Adrenal gland (tissue), 12 donors: ENCODE data around the gene MET. TPM values are rescaled to one million over a fixed set of nuclear protein-coding genes. Genes with fewer than 3 reads are reported as not detected.

Experiments
- DNase-seq, 7 donors: peaks; one replicate each; pipeline ENCODE4 v3.0.0-alpha.2; 2019 to 2020
- H3K27ac ChIP-seq, 5 donors: fragments of 200-600 bp; sonication (generic) in 4 of 5; 1 replicate in 3 of 5; 2 replicates in 2 of 5; pipeline versions ENCODE4 v1.5.1 to v1.8.0; 2016 to 2020; ENCODE audit warnings: mild to moderate bottlenecking in 1 of 5
- H3K27me3 ChIP-seq: fragments of 200-600 bp; 2 replicates; pipeline ENCODE4 v1.8.0; 2021
- H3K36me3 ChIP-seq, 2 donors: fragments of 200-600 bp; replicated peaks in 1 of 2; 1 replicate in 1 of 2; 2 replicates in 1 of 2; pipeline versions ENCODE4 v1.5.1 to v1.8.0; 2018 to 2022
- H3K4me1 ChIP-seq, 2 donors: fragments of 200-600 bp; replicated peaks in 1 of 2; 1 replicate in 1 of 2; 2 replicates in 1 of 2; pipeline versions ENCODE4 v1.5.1 to v1.8.0; 2018 to 2021
- H3K4me3 ChIP-seq, 4 donors: fragments of 200-600 bp; sonication (generic) in 3 of 4; one replicate each; pipeline ENCODE4 v1.5.1; 2016 to 2018
- H3K9me3 ChIP-seq, 3 donors: fragments of 200-600 bp; sonication (generic) in 1 of 3; replicated peaks in 1 of 3; 1 replicate in 2 of 3; 2 replicates in 1 of 3; pipeline versions ENCODE4 v1.5.1 to v1.8.0; 2016 to 2021
- CTCF ChIP-seq, 6 experiments: fragments of 450-650 bp in 4 of 6; fragments of 200-600 bp in 2 of 6; sonication (generic) in 1 of 6; IDR thresholded peaks; 1 replicate in 5 of 6; 2 replicates in 1 of 6; pipeline versions ENCODE4 v1.5.1 to v1.8.0; 2016 to 2021; ENCODE audit warnings: antibody characterized with exemption in 6 of 6, mild to moderate bottlenecking in 2 of 6, moderate library complexity in 1 of 6
- POLR2A ChIP-seq, 2 donors: fragments of 450-650 bp; IDR thresholded peaks; one replicate each; pipeline ENCODE4 v1.6.1; 2017; ENCODE audit warnings: antibody characterized with exemption in 2 of 2, mild to moderate bottlenecking in 2 of 2, moderate library complexity in 1 of 2
- WGBS, 4 donors: extraction: QIAGEN DNeasy Blood & Tissue Kit in 2 of 4; methylation state at CpG; one replicate each; pipeline versions ENCODE4 v1.1.5 to v1.1.7; 2013 to 2017; 5-methylcytosine and 5-hydroxymethylcytosine counted together
- intact Hi-C, 2 donors: fragments of 100-400 bp; cut with DNase I; formaldehyde crosslinking; loops; one replicate each; pipeline versions ENCODE4 v1.14.1 to v1.15.0; 2022 to 2023
- polyA plus RNA-seq, 3 donors: library from polyadenylated mRNA; stranded (reverse); fragments of 200-250 nt in 2 of 3; fragments of 350-450 nt in 1 of 3; fragmentation: Illumina TruSeq in 1 of 3; extraction: RNeasy Lipid Tissue Mini Kit (QIAGEN cat#74804) in 1 of 3; gene quantifications; one replicate each; pipeline ENCODE4 v1.2.3, GENCODE V29; 2013 to 2014
- total RNA-seq, 9 donors: library from RNA; depleted of rRNA in 4 of 9; stranded (reverse); fragments of >200 nt in 4 of 9; fragments of 120-200 nt in 1 of 9; fragmentation: NEBNext Ultra II Directional in 1 of 9; extraction: Animal tissue kit (Norgen Biotek cat#: 25700) in 1 of 9; gene quantifications; one replicate each; pipeline versions ENCODE4 v1.1.0 to v1.2.4, GENCODE V29; 2013 to 2023
- donor health status: healthy with polysubstance abuse.
- donor health status: Bipolar disorder and iron deficiency.
- donor health status: DM: yes; HTN: yes; CAD: no.
- donor health status: DM: no; HTN: no; CAD: no.
- donor health status: DM: no; HTN: no; CAD: no.
- donor health status: DM: yes; HTN: yes; CAD: no.

The MET gene
- total and polyA plus RNA-seq, 12 donors, result 0.55 to 2.3 (median 0.79) TPM

- intact Hi-C loops, result no loop called here
- H3K27me3 ChIP-seq, result no peaks in the 10 kb centered on the region
- DNase-seq, result no peak
- H3K9me3 ChIP-seq, result no peaks in the 10 kb centered on the region
- H3K4me3 ChIP-seq, result no peak overlapping the region
- TF ChIP-seq POLR2A (IDR thresholded peaks at IDR 0.05) (no peak), CTCF (IDR thresholded peaks at IDR 0.05) (no peak)
- no peaks in the 10 kb centered on the region for H3K4me1 ChIP-seq
- H3K27ac ChIP-seq, result no peak overlapping the region
- WGBS, 4 donors, result 82 to 92% (median 84%) methylated on average over 3 of the region's 3 CpGs
- H3K36me3 ChIP-seq, result no peaks in the 10 kb centered on the region
These were observed 107.9 kb downstream of the MET start for GRCh38 chr7:116779931-116780330.

- intact Hi-C loops, result no loop called here
- WGBS, 4 donors, result 63 to 93% (median 67%) methylated on average over 1 of the region's 1 CpG
- no peak overlapping the region for H3K4me3 ChIP-seq
- H3K36me3 ChIP-seq, result no peaks in the 10 kb centered on the region
- no peak for DNase-seq
- no peak overlapping the region for H3K27ac ChIP-seq
- H3K9me3 ChIP-seq, result no peaks in the 10 kb centered on the region
- TF ChIP-seq CTCF (IDR thresholded peaks at IDR 0.05), result no peak
- no peak for TF ChIP-seq POLR2A (IDR thresholded peaks at IDR 0.05)
- H3K4me1 ChIP-seq, result no peaks in the 10 kb centered on the region
- H3K27me3 ChIP-seq, result no peaks in the 10 kb centered on the region
These were observed 108.5 kb downstream of the MET start for GRCh38 chr7:116780521-116780920.

GRCh38 chr7:116780966-116781365, 109.0 kb downstream of the MET start:
- Histone ChIP-seq H3K4me3 (no peak overlapping the region), H3K36me3 (no peaks in the 10 kb centered on the region), H3K27me3 (no peaks in the 10 kb centered on the region), H3K9me3 (no peaks in the 10 kb centered on the region), H3K4me1 (no peaks in the 10 kb centered on the region), H3K27ac (no peak overlapping the region)
- intact Hi-C loops, result no loop called here
- WGBS, 4 donors, result 69 to 100% (median 89%) methylated on average over 1 of the region's 1 CpG
- TF ChIP-seq CTCF (IDR thresholded peaks at IDR 0.05) (no peak), POLR2A (IDR thresholded peaks at IDR 0.05) (no peak)
- no peak for DNase-seq

DNA sequence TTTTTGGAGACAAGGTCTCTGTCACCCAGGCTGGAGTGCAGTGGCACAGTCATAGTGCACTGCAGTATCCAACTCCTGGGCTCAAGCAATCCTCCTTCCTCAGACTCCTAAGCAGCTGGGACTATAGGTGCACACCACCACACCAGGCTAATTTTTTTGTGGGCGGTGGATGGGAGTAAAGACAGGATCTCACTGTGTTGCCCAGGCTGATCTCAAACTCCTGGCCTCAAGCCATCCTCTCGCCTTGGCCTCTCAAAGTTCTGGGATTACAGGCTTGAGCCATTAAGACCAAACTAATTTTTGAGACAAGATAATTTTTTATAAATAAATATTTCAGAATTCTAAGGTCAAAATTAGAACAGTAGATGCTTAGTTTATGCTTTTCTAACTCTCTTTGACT, 109.6 kb downstream of the MET start:
- H3K9me3 ChIP-seq, result no peaks in the 10 kb centered on the region
- no peaks in the 10 kb centered on the region for H3K36me3 ChIP-seq
- 77 to 95% (median 88%) methylated on average over 2 of the region's 2 CpGs for WGBS, 4 donors
- TF ChIP-seq CTCF (IDR thresholded peaks at IDR 0.05), result no peak
- no peak for TF ChIP-seq POLR2A (IDR thresholded peaks at IDR 0.05)
- H3K27ac ChIP-seq, result no peak overlapping the region
- DNase-seq, result no peak
- intact Hi-C loops, result no loop called here
- H3K27me3 ChIP-seq, result no peaks in the 10 kb centered on the region
- H3K4me1 ChIP-seq, result no peaks in the 10 kb centered on the region
- H3K4me3 ChIP-seq, result no peak overlapping the region
